ENCODE data around the gene STRBP.
"Not testable (repeated sequence)": the region's sequence is repeated elsewhere in the genome, so short reads cannot be mapped to it uniquely, and the experiment has no call there.

STRBP gene

DNA sequence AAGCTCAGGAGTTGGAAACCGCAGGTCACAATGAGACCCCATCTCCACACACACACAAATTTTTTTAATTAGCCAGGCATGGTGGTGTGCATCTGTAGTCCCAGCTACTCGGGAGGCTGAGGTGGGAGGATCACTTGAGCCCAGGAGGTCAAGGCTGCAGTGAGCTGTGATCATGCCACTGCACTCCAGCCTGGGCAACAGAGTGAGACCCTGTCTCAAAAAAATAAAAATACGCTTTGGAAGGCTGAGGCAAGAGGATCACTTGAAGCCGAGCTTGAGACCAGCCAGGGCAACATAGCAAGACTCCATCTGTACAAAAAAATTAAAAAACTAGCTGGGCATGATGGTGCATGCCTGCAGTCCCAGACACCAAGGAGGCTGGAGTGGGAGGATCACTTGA lies 19.2 kb downstream of the STRBP start:
- DNase-seq (ENCODE audit: low read depth in 2 of 2) = not testable (repeated sequence)

DNA sequence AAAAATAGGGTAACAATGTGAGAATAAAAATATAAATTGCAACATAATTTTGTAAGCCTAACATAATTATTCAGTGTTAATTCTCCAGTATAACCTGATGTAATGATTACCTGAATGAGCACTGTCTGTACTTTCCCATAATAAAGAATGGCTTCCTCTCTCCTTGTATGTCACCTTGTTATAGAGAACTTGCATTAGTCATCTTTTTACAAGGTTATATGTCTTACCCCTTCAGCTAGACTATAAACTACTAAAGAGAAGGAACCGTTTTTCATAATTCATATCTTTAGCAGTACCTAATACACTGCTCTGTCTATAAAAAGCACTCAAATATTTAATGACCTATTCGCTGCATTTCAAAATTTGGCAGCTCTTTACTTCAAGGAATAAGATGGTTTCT lies 19.8 kb downstream of the STRBP start:
- no peak for DNase-seq (ENCODE audit: low read depth in 2 of 2)

DNA sequence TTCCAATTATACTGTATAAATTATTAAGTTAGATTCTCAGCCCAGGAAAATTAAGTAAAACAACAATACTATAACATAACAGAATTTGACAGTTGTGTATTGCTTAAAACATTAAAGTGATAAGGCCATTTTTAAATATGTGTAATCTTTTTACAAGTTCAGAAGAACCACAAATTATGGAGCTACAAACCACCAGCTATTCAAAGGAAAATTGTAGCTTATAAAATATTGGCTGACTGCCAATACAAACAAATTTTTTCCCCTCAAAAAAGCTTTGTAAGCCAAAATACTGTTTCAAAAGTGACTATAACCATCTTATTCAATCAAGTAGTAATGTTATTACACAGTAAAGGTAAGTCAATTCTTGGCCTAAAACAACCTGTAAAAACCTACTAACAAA lies 21.9 kb downstream of the STRBP start:
- DNase-seq (ENCODE audit: low read depth in 2 of 2) = no peak

GRCh38 chr9:123239726-123240125 lies 28.7 kb downstream of the STRBP start:
- DNase-seq (ENCODE audit: low read depth in 2 of 2) = no peak

DNA sequence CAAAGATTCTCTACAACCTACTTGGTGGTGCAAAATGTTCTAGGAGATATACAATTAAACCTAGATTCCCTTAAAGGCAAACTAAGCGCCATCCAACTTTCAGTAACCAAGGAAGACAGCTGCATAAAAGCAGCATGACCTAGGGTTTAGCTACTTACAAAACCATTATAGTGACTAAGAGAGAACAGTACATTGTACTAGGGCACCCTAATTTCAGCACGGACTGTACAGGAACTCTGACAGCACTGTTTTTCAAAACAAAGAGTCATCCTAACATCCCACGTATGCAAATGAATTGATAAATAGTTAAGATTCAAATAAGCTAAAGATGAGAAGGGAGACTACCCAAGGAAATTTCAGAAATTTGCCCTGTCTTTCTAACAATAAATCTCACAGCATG lies 30.0 kb downstream of the STRBP start:
- DNase-seq (ENCODE audit: low read depth in 2 of 2) = no peak

- DNase-seq (ENCODE audit: low read depth in 2 of 2) = no peak
Measured at GRCh38 chr9:123237220-123237619, 31.2 kb downstream of the STRBP start.

- DNase-seq (ENCODE audit: low read depth in 2 of 2) = no peak
Measured at GRCh38 chr9:123235448-123235847, 32.9 kb downstream of the STRBP start.

GRCh38 chr9:123234853-123235252 lies 33.5 kb downstream of the STRBP start:
- no peak for DNase-seq (ENCODE audit: low read depth in 2 of 2)

GRCh38 chr9:123232332-123232731 lies 36.1 kb downstream of the STRBP start:
- no peak for DNase-seq (ENCODE audit: low read depth in 2 of 2)

GRCh38 chr9:123231421-123231820 lies 37.0 kb downstream of the STRBP start:
- no peak for DNase-seq (ENCODE audit: low read depth in 2 of 2)

- DNase-seq (ENCODE audit: low read depth in 2 of 2) = no peak
Measured at GRCh38 chr9:123228967-123229366, 39.4 kb downstream of the STRBP start.

- no peak for DNase-seq (ENCODE audit: low read depth in 2 of 2)
Measured at GRCh38 chr9:123225995-123226394, 42.4 kb downstream of the STRBP start.

- peak; percentile 43 to 52 for DNase-seq (ENCODE audit: low read depth in 2 of 2)
Measured at GRCh38 chr9:123225374-123225813, 43.0 kb downstream of the STRBP start.

DNA sequence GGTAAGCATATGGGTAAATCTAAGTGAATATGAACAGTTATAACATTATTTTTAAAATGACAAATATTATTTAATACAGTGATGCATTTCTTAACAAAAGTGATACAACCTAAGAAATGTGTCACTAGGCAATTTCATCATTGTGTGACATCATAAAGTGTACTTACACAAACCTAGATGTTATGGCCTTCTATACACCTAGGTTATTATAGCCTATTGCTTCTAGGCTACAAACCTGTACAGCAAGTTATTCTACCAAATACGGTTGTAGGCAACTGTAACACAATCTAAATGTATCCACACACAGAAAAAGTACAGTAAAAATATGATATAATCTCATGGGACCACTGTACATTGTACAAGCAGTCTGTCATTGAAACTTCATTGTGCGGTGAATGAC lies 48.3 kb downstream of the STRBP start:
- DNase-seq (ENCODE audit: low read depth in 2 of 2) = no peak

- DNase-seq (ENCODE audit: low read depth in 2 of 2) = no peak
Measured at GRCh38 chr9:123218831-123219230, 49.6 kb downstream of the STRBP start.

- DNase-seq (ENCODE audit: low read depth in 2 of 2) = no peak
Measured at GRCh38 chr9:123217128-123217654, 51.2 kb downstream of the STRBP start.

- DNase-seq (ENCODE audit: low read depth in 2 of 2) = no peak
Measured at GRCh38 chr9:123216251-123216797, 52.1 kb downstream of the STRBP start.

DNA sequence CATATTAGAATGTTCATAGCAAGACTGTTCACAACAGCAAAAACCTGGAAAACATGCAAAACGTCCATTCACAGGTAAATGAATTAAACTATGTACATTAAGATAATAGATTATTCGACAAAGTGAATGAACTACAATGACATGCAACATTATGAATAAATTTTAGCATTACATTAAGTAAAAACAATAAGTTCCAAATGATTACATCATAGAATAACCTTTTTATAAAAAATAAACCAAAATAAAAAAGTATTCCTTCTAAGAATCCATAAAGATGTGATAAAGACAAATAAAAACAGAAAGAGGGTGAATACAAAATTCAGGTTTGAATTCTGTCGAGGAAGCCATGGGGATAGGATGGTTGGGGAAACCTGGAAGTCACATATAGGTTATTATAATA lies 57.3 kb downstream of the STRBP start:
- no peak for DNase-seq (ENCODE audit: low read depth in 2 of 2)

DNA sequence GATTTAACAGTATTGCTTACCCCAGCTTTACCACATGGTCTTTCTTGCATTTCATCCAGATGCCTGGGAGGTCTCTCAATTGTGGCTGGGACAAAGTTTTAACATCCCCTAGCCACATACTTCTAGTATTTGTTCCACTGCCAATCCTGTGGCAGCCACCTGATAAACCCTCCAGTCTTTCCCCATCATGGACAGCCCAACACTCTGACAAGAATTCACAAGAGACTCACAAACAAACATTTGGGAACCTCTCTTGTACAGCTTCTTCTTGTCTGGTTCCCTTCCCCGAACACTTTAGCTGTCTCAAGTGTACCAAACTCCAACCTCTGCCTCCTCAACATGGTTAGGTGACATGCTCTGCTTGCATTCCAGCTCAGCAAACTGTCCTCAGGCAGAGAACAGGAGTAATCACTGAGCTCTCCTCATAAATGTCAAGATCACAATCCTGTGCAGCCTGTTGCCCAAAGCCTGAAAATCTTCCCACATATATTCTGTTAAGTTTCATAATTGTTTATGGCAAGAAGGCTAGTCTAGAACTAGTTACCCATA lies 59.7 kb downstream of the STRBP start:
- no peak for DNase-seq (ENCODE audit: low read depth in 2 of 2)

DNA sequence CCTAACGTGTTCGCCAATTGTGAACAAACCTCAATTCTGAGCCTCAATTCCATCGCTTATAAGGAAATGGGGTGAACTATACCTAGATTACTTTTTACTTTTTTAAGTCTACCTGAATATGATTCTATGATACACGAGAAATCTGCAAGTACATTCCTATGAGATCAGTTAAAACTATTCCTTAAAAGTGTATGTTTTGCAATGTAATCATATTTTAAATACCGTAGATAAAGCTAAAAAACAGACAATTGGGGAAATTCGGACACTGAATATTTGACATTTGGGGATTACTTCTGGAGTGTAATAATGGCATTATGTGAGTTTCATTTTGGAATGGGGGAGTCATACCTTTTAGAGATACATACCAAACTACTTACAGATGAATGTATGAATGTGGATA lies 62.3 kb downstream of the STRBP start:
- no peak for DNase-seq (ENCODE audit: low read depth in 2 of 2)

DNA sequence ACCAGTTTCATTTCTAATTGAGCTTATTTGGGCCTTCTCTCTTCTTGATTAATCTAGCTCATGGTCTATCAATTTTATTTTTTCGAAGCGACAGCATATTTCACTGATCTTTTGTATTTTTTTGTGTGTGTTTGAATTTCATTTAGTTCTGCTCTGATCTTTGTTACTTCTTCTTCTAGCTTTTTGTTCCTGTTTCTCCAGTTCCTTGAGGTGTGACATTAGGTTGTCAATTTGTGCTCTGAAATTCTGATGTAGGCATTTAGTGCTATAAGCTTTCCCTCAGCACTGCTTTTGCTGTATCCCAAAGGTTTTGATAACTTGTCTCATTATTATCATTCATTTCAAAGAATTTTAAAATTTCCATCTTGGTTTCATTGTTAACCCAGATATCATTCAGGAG lies 67.3 kb downstream of the STRBP start:
- DNase-seq (ENCODE audit: low read depth in 2 of 2) = no peak

DNA sequence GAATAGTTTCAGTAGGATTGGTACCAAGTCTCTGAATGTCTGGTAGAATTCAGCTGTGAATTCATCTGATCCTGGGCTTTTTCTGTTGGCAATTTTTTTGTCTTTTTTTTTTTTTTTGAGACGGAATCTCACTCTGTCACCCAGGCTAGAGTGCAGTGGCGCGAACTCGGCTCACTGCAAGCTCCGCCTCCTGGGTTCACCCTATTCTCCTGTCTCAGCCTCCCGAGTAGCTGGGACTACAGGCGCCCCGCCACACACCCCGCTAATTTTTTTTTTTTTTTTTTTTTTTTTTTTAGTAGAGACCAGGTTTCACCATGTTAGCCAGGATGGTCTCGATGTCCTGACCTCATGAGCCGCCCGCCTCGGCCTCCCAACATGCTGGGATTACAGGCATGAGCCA lies 67.9 kb downstream of the STRBP start:
- DNase-seq (ENCODE audit: low read depth in 2 of 2) = not testable (repeated sequence)

DNA sequence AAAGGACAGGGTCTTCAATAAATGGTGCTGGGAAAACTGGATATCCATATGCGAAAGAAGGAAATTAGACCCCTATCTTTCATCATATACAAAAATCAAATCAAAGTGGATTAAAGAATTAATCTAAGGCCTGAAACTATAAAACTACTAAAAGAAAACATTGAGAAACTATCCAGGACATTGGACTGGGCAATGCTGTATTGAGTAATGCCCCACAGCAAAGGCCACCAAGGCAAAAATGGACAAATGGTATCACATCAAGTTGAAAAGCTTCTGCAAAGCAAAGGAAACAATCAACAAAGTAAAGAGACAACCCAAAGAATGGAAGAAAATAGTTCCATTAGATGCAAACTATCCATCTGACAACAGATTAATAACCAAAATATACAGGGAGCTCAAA lies 72.3 kb downstream of the STRBP start:
- no peak for DNase-seq (ENCODE audit: low read depth in 2 of 2)

DNA sequence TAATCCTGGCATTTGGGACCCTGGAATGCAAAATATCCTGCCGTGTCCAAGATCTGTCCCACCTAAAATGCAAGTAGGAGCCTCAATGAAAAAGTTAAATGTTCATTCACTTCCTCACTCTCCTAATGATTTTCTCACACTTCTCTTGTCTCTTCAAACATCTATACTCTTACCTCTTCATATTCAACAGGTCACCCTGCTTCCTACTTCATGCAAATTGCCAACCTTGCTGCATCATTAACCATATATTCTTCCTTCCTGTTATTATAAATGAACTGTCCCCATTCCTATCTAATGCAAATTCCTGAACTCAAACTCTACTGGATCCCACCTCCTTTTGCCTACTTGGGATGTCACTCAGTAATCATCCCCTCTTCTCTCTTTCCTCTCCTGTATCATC lies 74.4 kb downstream of the STRBP start:
- no peak for DNase-seq (ENCODE audit: low read depth in 2 of 2)
